CD8-positive, alpha-beta memory T cell (primary cell): ENCODE results near the gene SERINC2. TPM values are rescaled to one million over a fixed set of nuclear protein-coding genes. Genes with fewer than 3 reads are reported as not detected.

Experiments used
- CTCF ChIA-PET: fragments of 350-600 bp; sonication (Branson Sonifier 250); formaldehyde crosslinking; loops from one replicate; lab custom pipeline; 2021; ENCODE audit warnings: antibody characterized with exemption; lab: Charles Lee
- POLR2A ChIA-PET: fragments of 350-600 bp; sonication (Branson Sonifier 250); formaldehyde crosslinking; loops from one replicate; lab custom pipeline; 2021; ENCODE audit warnings: antibody characterized with exemption; lab: Charles Lee
- DNase-seq, 5 donors: peaks; one replicate each; pipeline versions ENCODE4 v3.0.0 to v3.0.0-alpha.2; 2020 to 2022; ENCODE audit warnings: mixed read lengths in 1 of 5
- H3K27ac ChIP-seq: one replicate; pipeline ENCODE4 v1.7.0; 2013; ENCODE audit warnings: low read depth, mild to moderate bottlenecking, low read length, moderate library complexity
- H3K27me3 ChIP-seq: 2 replicates; pipeline ENCODE4 v1.7.0; 2013; ENCODE audit warnings: low read length, mild to moderate bottlenecking; ENCODE audit not compliant: insufficient read depth, poor library complexity, severe bottlenecking
- H3K36me3 ChIP-seq: 2 replicates; pipeline ENCODE4 v1.7.0; 2013; ENCODE audit warnings: mild to moderate bottlenecking, low read length, moderate library complexity; ENCODE audit not compliant: insufficient read depth
- H3K4me1 ChIP-seq: 2 replicates; pipeline ENCODE4 v1.7.0; 2013; ENCODE audit warnings: mild to moderate bottlenecking, low read length, moderate library complexity; ENCODE audit not compliant: insufficient read depth
- H3K4me3 ChIP-seq: 2 replicates; pipeline ENCODE4 v1.7.0; 2013; ENCODE audit warnings: mild to moderate bottlenecking, low read length
- H3K9me3 ChIP-seq: 2 replicates; pipeline ENCODE4 v1.7.0; 2013; ENCODE audit warnings: mild to moderate bottlenecking, low read length
- H3K27ac Mint-ChIP-seq, 8 donors: one replicate each; pipeline ENCODE4 v1.8.0; 2020 to 2021; ENCODE audit warnings: mixed read lengths in 8 of 8, mild to moderate bottlenecking in 6 of 8, inconsistent platforms in 3 of 8, moderate library complexity in 3 of 8
- H3K27me3 Mint-ChIP-seq, 2 donors: one replicate each; pipeline ENCODE4 v1.8.0; 2020 to 2021; ENCODE audit warnings: mixed read lengths in 2 of 2, mild to moderate bottlenecking in 1 of 2, moderate library complexity in 1 of 2
- H3K36me3 Mint-ChIP-seq, 3 donors: one replicate each; pipeline ENCODE4 v1.8.0; 2020 to 2021; ENCODE audit warnings: mixed read lengths in 3 of 3, inconsistent platforms in 1 of 3, mild to moderate bottlenecking in 1 of 3
- H3K4me1 Mint-ChIP-seq, 3 donors: one replicate each; pipeline ENCODE4 v1.8.0; 2020 to 2021; ENCODE audit warnings: mixed read lengths in 3 of 3, inconsistent platforms in 1 of 3, mild to moderate bottlenecking in 1 of 3
- H3K4me3 Mint-ChIP-seq, 7 donors: one replicate each; pipeline ENCODE4 v1.8.0; 2020 to 2021; ENCODE audit warnings: mixed read lengths in 7 of 7, mild to moderate bottlenecking in 6 of 7, moderate library complexity in 4 of 7, inconsistent platforms in 2 of 7
- H3K9me3 Mint-ChIP-seq, 5 donors: one replicate each; pipeline ENCODE4 v1.8.0; 2020 to 2022; ENCODE audit warnings: mixed read lengths in 5 of 5, mild to moderate bottlenecking in 3 of 5, moderate library complexity in 2 of 5, inconsistent platforms in 1 of 5
- polyA plus RNA-seq: library from polyadenylated mRNA; unstranded; fragments of 300-500 nt; fragmentation: Illumina TruSeq; gene quantifications from one replicate; pipeline ENCODE4 v1.2.3, GENCODE V29; 2021
- total RNA-seq, 2 experiments: library from RNA; stranded (reverse); gene quantifications; one replicate each; pipeline ENCODE4 v1.2.3, GENCODE V29; 2021

Gene SERINC2
- total and polyA plus RNA-seq, 3 experiments from 2014 or later, result 0.11 to 0.31 TPM; not detected in 1

DNA sequence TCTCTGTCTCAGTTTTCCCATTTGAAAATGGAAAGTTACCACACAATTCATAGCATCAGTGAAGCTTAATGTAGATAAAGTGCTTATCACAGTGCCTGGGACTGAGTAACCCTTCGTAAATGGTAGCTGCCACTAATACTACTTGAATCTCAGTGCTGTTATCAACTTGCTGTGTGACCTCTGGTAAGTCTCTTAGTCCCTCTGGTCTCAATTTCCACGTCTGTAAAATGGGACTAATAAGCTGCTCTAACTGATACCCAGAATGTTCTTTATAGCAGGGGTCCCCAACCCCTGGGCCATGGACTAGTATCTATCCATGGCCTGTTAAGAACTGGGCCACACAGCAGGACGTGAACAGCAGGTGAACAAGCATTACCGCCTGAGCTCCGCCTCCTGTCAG lies 7.7 kb downstream of the SERINC2 start:
- peaks cover 27 to 62% of the 10 kb centered on the region in 2 donors for H3K27me3 Mint-ChIP-seq
- Histone ChIP-seq H3K27ac (no peak overlapping the region), H3K27me3 (peaks cover 11% of the 10 kb centered on the region), H3K4me3 (no peak overlapping the region), H3K36me3 (no peaks in the 10 kb centered on the region), H3K9me3 (no peaks in the 10 kb centered on the region), H3K4me1 (no peaks in the 10 kb centered on the region)
- H3K9me3 Mint-ChIP-seq, result no peaks in the 10 kb centered on the region
- no peak for DNase-seq
- H3K27ac Mint-ChIP-seq, result no peak overlapping the region
- no peak overlapping the region for H3K4me3 Mint-ChIP-seq
- peaks cover 0 to 4% (median 0%) of the 10 kb centered on the region in 3 donors for H3K4me1 Mint-ChIP-seq
- POLR2A ChIA-PET, result no interaction called here
- no peaks in the 10 kb centered on the region for H3K36me3 Mint-ChIP-seq
- CTCF ChIA-PET, result interaction anchor here (1.8 kb wide), 1 partner anchor 26 kb away, joined by 9 read pairs; no protein-coding TSS in a partner anchor

DNA sequence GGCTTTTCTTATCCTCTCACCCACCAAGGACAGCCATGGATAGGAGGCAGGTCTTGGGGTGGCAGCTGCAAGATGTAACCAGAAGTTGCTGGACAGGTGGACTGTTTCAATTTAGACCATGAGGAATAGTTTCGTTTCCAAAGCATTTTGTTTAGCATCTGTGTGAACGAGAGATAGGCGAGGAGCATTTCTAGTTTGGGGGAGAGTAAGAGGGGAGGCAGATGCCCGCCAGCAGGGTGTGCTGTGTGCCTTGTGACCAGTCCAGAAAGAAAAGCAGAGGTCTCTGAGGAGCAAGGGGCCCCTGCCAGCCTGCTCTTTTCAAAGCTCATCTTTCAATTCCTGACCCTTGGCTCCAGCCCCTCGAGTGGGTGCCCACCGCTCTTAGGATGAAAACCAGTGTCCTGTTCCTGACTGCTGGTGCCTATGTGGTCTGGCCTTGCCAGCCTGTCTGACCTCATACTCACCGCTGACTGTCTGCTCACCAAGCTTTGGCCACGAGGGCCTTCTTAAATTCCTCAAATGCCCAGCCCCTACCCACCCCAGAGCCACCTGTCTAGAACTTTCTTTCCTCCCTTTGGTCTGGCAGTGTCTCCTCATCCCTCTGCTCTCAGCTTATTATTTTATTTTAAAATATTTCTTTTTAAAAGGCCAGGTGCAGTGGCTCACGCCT lies 8.5 kb downstream of the SERINC2 start:
- CTCF ChIA-PET, result interaction anchor here (1.6 to 2.0 kb wide), 3 partner anchors 8 to 27 kb away, joined by 3 to 13 read pairs (median 6); partner anchors contain the start of gene SERINC2

DNA sequence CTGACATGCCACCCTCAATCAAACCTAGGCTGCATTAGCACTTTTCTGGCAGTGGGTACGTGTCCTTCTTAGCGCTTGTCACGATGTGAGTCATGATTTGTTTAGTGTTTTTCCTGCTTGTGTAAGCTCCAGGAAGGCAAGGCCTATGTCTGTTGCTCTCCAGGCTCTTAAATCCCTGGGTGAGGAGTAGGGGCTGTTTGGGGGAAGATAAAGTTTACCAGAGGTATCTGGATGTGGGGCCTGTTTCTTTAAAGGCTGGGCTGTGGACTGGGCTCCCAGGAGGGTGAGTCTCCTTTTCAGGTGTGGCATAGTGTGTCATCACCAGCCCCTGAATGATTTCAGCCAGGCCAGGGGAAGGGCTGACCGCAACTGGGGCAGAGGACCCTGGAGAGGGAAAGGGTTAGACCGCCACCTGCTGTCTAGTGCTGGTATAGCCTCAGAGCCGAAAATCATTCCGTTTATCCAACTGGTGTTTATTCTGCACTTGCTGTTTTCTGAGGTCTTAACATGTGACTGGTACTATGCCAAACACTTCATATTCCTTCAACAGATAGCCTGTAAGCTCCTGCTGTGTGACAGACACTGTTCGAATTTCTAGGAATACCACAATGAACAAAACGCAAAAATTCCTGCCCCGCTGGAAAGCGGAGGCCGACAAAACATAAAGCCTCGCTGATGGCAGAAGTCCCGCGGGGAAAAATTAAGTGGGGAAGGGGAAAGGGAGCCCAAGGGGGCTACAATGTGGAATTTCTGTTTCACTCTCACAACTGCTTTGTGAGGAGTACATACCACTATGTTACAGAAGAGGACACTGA lies 9.7 kb downstream of the SERINC2 start:
- ChIA-PET CTCF (interaction anchor here (0.7 to 2.0 kb wide), 6 partner anchors 10 to 261 kb away, joined by 3 to 13 read pairs (median 4); partner anchors contain the start of gene SERINC2), POLR2A (no interaction called here)
- no peak overlapping the region for H3K27ac ChIP-seq
- no peaks in the 10 kb centered on the region for H3K36me3 ChIP-seq
- H3K9me3 ChIP-seq, result no peaks in the 10 kb centered on the region
- peaks cover 11% of the 10 kb centered on the region for H3K27me3 ChIP-seq
- no peak overlapping the region for H3K27ac Mint-ChIP-seq
- no peak overlapping the region for H3K4me3 ChIP-seq
- H3K9me3 Mint-ChIP-seq, result no peaks in the 10 kb centered on the region
- DNase-seq, result peak; percentile 33 to 72 (median 48)
- peaks cover 0 to 4% (median 0%) of the 10 kb centered on the region in 3 donors for H3K4me1 Mint-ChIP-seq
- no peaks in the 10 kb centered on the region for H3K36me3 Mint-ChIP-seq
- no peak overlapping the region for H3K4me3 Mint-ChIP-seq
- no peaks in the 10 kb centered on the region for H3K4me1 ChIP-seq
- peaks cover 16 to 58% of the 10 kb centered on the region in 2 donors for H3K27me3 Mint-ChIP-seq

More for the DNA sequence above, 8.5 kb downstream of the SERINC2 start:
- H3K4me1 ChIP-seq, result no peaks in the 10 kb centered on the region
- H3K9me3 ChIP-seq, result no peaks in the 10 kb centered on the region
- Mint-ChIP-seq H3K27ac (no peak overlapping the region), H3K27me3 (peaks cover 23 to 58% of the 10 kb centered on the region in 2 donors), H3K9me3 (no peaks in the 10 kb centered on the region), H3K4me3 (no peak overlapping the region), H3K36me3 (no peaks in the 10 kb centered on the region), H3K4me1 (peaks cover 0 to 4% (median 0%) of the 10 kb centered on the region in 3 donors)
- H3K36me3 ChIP-seq, result no peaks in the 10 kb centered on the region
- H3K4me3 ChIP-seq, result no peak overlapping the region
- peaks cover 11% of the 10 kb centered on the region for H3K27me3 ChIP-seq
- POLR2A ChIA-PET, result no interaction called here
- no peak overlapping the region for H3K27ac ChIP-seq
- no peak for DNase-seq

DNA sequence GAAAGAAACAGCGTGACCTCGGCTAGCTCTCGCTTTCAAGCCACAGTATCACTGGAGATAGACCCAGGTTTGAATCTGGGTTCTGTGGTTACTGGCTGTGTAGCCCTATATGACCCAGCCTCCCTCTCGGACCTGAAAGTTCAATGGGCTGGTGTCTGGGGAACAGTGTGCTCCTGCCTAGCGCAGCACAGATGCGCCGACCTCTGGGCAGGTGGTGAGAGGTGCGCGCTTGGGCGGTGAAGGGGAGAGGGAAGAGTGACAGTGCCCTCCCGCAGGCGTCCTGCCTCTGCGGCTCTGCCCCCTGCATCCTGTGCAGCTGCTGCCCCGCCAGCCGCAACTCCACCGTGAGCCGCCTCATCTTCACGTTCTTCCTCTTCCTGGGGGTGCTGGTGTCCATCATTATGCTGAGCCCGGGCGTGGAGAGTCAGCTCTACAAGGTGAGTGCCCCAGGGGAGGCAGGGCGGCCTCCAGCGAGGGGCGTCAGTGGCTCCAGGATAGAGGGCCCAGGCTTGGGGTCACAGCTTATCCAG lies 10.5 kb downstream of the SERINC2 start:
- no peak for DNase-seq
- ChIA-PET CTCF (interaction anchor here (0.7 to 2.0 kb wide), 4 partner anchors 12 to 262 kb away, joined by 3 to 6 read pairs (median 4); no protein-coding TSS in a partner anchor), POLR2A (no interaction called here)
- H3K9me3 Mint-ChIP-seq, result no peaks in the 10 kb centered on the region
- Histone ChIP-seq H3K4me3 (no peak overlapping the region), H3K4me1 (no peaks in the 10 kb centered on the region), H3K27me3 (peaks cover 11% of the 10 kb centered on the region), H3K36me3 (no peaks in the 10 kb centered on the region), H3K27ac (no peak overlapping the region), H3K9me3 (no peaks in the 10 kb centered on the region)
- H3K4me3 Mint-ChIP-seq, result no peak overlapping the region
- H3K4me1 Mint-ChIP-seq, result peaks cover 0 to 4% (median 0%) of the 10 kb centered on the region in 3 donors
- no peak overlapping the region for H3K27ac Mint-ChIP-seq
- H3K27me3 Mint-ChIP-seq, result peaks cover 16 to 62% of the 10 kb centered on the region in 2 donors
- H3K36me3 Mint-ChIP-seq, result no peaks in the 10 kb centered on the region

DNA sequence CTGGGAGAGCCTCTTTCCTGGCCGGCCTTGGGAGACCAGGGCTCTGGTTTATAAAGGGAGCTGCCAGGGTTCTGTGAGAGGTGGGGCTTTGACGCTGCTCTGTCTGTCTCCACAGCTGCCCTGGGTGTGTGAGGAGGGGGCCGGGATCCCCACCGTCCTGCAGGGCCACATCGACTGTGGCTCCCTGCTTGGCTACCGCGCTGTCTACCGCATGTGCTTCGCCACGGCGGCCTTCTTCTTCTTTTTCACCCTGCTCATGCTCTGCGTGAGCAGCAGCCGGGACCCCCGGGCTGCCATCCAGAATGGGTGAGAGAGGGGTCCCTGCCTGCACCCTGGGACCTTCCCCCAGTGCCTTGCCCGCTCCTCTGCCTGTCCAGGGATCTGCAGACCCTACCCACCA lies 11.6 kb downstream of the SERINC2 start:
- H3K4me1 ChIP-seq, result no peaks in the 10 kb centered on the region
- Mint-ChIP-seq H3K27me3 (peaks cover 16 to 59% of the 10 kb centered on the region in 2 donors), H3K36me3 (no peaks in the 10 kb centered on the region), H3K27ac (no peak overlapping the region), H3K4me1 (peaks cover 0 to 4% (median 0%) of the 10 kb centered on the region in 3 donors), H3K4me3 (no peak overlapping the region), H3K9me3 (no peaks in the 10 kb centered on the region)
- no peak overlapping the region for H3K27ac ChIP-seq
- H3K36me3 ChIP-seq, result no peaks in the 10 kb centered on the region
- no peak overlapping the region for H3K4me3 ChIP-seq
- POLR2A ChIA-PET, result no interaction called here
- no peaks in the 10 kb centered on the region for H3K9me3 ChIP-seq
- peaks cover 11% of the 10 kb centered on the region for H3K27me3 ChIP-seq
- CTCF ChIA-PET, result no interaction called here
- DNase-seq, result no peak

DNA sequence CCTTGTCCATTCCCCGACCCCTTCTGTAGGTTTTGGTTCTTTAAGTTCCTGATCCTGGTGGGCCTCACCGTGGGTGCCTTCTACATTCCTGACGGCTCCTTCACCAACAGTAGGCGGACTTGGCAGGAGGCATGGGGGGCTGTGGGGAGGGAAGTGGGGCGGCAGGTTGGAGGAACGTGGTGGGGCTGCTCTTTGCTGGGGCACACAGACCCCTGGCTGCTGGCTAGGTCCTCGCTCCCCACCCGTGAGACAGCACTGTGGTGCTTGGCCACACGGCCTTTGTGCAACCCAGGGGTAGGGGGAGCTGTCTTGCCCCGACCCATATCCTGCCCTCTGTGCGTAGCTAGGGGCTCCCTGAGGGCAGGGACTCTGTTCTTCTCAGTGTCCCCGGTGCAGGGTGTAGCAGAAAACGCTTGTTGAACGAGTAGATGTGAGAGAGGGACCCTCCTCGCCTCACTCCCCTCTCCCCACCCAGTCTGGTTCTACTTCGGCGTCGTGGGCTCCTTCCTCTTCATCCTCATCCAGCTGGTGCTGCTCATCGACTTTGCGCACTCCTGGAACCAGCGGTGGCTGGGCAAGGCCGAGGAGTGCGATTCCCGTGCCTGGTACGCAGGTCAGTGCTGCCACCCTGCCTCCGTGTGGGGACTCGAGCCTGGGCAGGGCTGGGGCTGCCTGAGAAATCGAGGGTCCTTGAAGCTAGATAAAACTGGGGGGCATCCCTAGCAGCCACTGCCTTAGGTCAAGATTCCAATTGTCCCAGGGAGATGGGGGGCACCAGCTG lies 12.5 kb downstream of the SERINC2 start:
- no peaks in the 10 kb centered on the region for H3K36me3 Mint-ChIP-seq
- H3K36me3 ChIP-seq, result no peaks in the 10 kb centered on the region
- H3K4me1 ChIP-seq, result no peaks in the 10 kb centered on the region
- no peaks in the 10 kb centered on the region for H3K9me3 ChIP-seq
- no peak for DNase-seq
- H3K4me1 Mint-ChIP-seq, result peaks cover 0 to 4% (median 0%) of the 10 kb centered on the region in 3 donors
- POLR2A ChIA-PET, result no interaction called here
- H3K9me3 Mint-ChIP-seq, result no peaks in the 10 kb centered on the region
- H3K27ac ChIP-seq, result no peak overlapping the region
- peaks cover 16 to 55% of the 10 kb centered on the region in 2 donors for H3K27me3 Mint-ChIP-seq
- CTCF ChIA-PET, result no interaction called here
- H3K27me3 ChIP-seq, result peaks cover 11% of the 10 kb centered on the region
- H3K4me3 Mint-ChIP-seq, result no peak overlapping the region
- H3K27ac Mint-ChIP-seq, result no peak overlapping the region
- no peak overlapping the region for H3K4me3 ChIP-seq

DNA sequence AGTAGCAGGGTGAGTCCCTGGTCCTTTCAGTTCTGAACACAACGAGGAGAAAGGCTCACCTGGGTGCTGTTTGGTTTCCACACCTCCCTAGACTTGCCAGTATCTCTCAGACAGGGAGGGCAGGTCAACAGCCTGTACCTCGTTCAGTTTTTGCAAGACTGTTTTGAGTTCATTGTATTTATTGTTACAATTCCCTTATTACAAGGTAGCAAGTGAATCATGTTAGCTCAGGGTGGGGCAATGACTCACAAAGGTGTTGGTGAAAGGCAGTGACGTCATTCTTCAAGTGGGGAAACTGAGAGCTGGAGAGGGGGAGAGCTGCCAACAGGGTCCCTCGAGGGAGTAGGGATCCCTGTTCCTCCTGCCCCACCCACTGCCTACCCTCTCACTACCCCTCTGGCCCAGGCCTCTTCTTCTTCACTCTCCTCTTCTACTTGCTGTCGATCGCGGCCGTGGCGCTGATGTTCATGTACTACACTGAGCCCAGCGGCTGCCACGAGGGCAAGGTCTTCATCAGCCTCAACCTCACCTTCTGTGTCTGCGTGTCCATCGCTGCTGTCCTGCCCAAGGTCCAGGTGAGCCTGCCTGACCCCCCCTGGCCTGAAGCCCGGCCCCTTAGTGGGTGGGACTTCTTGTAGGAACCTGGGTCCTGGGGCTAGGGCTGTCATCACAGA lies 13.4 kb downstream of the SERINC2 start:
- CTCF ChIA-PET, result no interaction called here
- no peak overlapping the region for H3K27ac Mint-ChIP-seq
- no peaks in the 10 kb centered on the region for H3K9me3 Mint-ChIP-seq
- no peaks in the 10 kb centered on the region for H3K9me3 ChIP-seq
- POLR2A ChIA-PET, result no interaction called here
- no peak overlapping the region for H3K27ac ChIP-seq
- H3K36me3 Mint-ChIP-seq, result no peaks in the 10 kb centered on the region
- H3K4me1 ChIP-seq, result no peaks in the 10 kb centered on the region
- peaks cover 0 to 4% (median 0%) of the 10 kb centered on the region in 3 donors for H3K4me1 Mint-ChIP-seq
- H3K4me3 Mint-ChIP-seq, result no peak overlapping the region
- H3K4me3 ChIP-seq, result no peak overlapping the region
- no peaks in the 10 kb centered on the region for H3K36me3 ChIP-seq
- peaks cover 16 to 49% of the 10 kb centered on the region in 2 donors for H3K27me3 Mint-ChIP-seq
- DNase-seq, result no peak
- H3K27me3 ChIP-seq, result peaks cover 11% of the 10 kb centered on the region
